HG03442 (cell line): ENCODE results near the gene RXRA.

ENCODE experiments used
- ATAC-seq: cut with Tn5 transposase; IDR thresholded peaks from one replicate; pipeline ENCODE4 v1.9.1; 2021; ENCODE audit warnings: mild to moderate bottlenecking, moderate library complexity; ENCODE audit not compliant: unreplicated experiment

RXRA gene

DNA sequence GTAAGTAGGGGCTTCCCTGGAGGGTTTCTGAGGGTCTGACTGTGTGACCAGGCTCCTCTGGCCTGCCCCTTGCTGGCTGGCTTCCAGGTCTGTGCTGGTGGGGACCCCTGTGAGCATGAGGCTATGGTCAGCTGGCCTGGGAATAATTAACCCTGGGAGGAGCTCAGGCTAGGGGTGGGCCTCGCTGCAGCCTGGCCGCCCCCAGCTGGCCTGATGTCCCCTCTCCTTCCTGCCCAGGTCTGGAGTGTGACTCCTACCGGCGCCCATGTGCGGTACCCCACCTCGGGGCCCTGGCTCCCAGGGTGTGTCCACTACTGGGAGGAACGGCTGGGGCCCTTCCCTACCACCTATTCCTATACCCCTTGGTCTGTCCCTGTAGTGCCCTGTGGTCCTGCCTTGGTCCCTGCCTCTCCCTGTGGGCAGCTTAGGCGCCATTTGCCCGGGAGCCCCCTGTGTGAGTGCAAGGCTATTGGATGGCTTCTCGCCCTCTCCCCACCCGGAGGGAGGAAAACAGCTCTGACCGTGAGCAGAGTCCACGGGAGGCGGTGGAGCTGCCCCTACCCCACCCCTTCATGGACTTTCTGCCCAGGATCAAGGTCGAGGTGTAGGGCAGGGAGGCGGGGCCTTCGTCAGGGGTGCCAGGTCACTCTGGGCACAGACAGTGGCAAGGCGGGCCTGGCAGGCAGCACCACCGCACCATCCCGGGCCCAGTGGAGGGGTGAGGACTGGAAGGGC lies 9.4 kb downstream of the RXRA start:
- ATAC-seq = no peak

- no peak for ATAC-seq
These were observed 10.0 kb downstream of the RXRA start for GRCh38 chr9:134336228-134336627.

DNA sequence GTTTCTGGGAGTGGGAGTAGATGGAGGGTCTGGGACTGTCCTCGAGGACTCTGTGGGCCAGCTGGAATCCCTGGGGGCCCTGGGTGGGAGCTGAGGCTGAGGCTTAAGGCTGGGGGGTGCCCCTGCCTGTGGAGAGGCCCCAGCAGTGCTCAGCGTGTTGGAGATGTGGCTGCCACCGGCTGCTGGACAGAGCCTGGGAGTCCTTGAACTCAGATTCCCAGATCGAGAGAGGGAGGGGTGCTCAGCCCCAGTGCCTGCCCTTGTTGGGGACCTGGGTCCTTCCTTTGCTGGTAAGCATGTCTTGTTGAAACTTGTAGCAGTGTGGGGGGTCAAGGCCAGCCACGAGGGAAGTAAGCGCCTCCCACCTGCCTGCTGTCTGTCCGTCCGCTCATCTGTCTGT lies 10.7 kb downstream of the RXRA start:
- ATAC-seq = no peak

GRCh38 chr9:134337469-134337868 lies 11.2 kb downstream of the RXRA start:
- no peak for ATAC-seq

DNA sequence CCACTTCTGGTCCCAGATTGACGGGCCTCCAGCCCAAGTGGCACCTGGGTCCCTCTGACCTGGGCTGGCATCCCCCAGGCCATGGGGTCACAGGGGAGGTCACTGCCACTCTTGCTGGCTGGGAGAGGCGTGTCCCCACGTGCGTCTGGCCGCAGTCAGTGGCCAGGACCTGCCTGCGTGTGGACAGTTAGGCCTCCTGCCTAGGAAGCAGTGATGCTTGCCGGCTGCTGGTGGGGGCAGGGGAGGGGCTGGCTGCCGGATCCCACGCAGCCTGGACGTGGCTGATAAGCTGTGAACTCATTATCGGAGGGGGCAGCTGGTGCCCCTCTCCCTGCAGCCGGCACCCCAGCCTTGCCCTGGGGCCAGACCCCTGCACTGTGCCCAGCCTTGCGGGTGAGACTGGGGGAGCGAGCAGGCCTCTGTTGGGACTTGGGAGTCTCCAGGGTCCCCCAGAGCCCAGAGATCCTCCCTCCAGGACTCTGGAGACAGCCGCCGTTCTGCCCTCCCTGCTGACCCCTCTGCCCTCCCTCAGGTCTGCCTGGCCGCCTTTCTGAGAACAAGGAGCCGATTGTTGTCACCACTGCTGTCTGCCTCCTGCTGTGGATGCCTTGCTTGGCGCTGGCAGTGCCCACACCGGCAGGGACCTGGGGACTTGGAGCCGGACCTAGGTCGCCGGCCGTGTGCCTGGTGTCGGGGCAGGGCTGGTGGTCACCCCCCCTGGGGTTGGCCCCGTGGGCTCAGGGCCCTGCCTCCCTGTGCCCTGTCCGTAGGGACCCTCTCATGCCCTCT lies 12.3 kb downstream of the RXRA start:
- ATAC-seq = no peak

DNA sequence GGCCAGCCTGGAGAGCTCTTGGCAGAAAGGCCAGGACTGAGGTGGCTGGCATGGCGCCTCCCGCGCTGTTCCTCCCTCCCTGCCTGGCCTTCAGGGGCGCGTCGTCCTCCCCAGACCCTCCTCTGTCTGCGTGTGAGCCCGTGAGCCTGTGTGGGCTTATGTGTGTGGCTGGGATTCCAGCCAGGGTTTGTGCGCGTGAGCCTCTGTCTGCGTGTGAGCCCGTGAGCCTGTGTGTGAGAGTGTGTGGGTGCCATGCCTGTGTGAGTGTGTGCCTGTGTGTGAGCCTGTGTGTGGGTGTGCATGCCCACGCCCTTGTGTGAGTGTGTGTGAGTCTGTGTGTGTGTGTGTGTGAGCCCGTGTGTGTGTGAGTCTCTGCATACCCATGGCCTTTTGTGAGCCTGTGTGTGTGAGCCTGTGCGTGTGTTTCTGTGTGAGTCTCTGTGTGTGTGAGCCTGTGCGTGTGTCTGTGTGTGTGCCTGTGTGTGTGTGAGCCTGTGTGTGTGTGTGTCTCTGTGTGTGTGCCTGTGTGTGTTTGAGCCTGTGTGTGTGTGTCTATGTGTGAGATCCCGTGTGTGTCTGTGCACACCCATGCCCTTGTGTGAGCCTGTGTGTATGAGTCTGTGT lies 13.0 kb downstream of the RXRA start:
- no peak for ATAC-seq

- no peak for ATAC-seq
These were observed 14.4 kb downstream of the RXRA start for GRCh38 chr9:134340475-134341160.

DNA sequence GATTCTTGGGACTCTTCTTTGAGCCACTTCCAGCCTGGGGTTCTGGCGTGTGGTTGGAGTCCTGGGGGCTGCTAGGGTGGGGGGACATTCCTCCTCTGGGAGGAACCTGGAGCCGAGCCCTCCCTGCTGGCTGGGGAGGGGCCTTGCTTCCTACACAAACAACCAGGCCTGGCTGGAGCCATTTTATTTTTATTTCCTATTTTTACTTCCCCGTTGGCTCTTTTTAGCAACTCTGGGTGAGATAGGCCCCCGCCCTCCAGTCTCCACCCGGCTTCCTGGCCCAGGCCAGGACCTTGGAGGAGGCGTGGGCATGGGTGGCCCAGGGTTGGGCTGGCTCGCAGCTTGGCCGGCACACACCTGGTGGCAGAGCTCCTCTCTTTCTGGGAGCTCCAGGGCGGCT lies 15.1 kb downstream of the RXRA start:
- no peak for ATAC-seq

- no peak for ATAC-seq
These were observed 15.9 kb downstream of the RXRA start for GRCh38 chr9:134341929-134342745.

DNA sequence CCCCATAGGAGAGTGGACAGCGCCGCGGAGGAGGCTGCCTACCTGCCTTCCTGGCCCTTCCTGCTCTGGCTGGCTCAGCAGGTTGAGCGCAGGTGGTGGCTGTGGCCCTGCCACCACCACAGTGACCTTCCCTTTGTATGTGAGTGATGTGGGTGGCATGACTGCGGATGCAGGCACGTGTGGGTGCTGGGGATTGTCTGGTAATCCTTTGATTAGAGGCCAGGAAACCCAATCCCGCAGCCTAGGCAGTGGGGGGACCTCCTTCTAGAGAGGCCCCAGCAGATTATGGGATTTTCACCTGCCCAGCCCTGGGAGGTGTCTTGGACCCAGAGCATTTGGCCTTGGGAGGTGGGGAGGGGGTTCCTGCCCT lies 16.5 kb downstream of the RXRA start:
- ATAC-seq = no peak

- no peak for ATAC-seq
These were observed 17.4 kb downstream of the RXRA start for GRCh38 chr9:134343637-134344036.

GRCh38 chr9:134344068-134344799 lies 18.0 kb downstream of the RXRA start:
- no peak for ATAC-seq

DNA sequence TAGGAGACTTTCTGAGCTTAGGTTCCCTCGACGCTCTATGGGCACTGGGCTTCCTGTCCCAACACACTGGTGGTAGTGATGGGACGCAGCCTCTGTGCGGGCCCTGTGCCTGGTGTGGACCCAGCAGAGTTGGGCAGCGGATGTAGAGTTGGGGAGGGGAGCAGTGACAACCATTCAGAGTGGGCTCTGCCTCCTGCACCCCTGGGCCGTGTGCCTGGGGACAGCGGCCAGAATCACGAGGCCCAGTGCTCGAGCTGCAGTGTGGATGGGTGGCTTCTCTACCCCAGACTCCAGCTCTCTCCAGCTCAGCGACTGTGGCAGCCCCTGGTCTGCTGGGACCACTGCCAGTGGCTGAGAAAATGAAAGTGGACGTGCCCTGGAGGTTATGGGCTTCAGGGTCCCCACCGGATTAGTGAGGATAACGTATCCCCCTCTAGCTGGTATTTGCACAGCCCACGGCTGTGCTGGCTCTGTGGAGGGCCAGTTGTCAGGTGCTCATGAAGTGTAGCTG lies 18.6 kb downstream of the RXRA start:
- no peak for ATAC-seq

DNA sequence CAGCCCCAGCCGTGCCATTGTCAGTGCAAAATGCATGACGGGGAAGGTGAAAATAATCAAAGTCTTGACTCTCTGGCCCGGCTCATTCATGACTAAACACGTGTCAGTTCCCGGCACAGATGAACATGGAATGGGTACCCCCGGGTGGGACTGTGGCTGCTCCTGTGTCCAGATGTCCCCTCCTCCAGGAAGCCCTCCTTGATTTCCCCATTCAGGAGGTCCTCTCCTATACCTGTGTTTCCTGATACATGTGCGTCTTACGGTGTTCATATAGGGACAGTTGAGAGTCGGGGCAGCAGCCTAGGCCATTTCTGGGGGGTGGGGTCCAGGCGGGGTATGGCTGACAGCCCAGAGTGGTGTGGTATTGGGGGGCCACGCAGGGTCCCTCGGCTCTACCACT lies 19.5 kb downstream of the RXRA start:
- no peak for ATAC-seq

DNA sequence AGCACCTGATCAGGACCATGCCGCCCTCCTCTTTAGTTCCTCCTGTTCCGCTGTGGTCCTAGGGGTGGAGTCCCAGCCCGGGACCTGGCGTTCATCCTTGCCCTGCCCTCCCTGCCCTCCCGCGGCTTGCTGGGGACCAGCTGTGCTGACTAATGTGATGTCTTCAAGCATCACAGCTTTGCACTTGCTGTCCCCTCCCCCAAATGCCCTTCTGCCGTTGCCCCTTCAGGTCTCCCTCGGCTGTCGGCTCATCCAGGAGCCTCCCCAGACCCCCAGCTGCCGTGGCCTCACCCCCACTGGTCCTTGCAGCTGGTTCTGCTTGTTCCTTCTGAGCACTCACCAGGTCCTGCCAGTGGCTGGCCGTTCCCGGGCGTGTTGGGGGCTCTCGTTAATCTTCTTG lies 19.9 kb downstream of the RXRA start:
- ATAC-seq = no peak

GRCh38 chr9:134346840-134347583 lies 20.8 kb downstream of the RXRA start:
- ATAC-seq = no peak

DNA sequence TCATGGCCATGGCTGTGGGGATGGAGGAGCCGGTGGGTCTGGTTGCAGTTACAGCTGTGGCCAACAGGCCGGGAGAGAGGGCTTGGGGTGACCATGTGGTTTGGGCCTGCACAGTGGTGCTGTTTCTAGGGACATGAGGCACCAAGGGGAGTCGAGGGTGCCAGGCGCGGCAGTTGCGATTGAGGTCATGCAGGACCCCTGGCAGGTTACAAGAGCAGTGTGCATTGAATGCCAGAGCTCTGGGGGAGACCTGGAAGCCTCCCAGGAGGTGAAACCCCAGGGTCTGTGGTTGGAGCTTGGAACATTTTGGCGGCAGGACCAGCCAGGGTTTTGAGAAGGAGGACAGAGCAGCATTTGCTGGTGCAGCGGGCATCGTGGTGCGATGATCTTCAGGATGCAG lies 21.7 kb downstream of the RXRA start:
- no peak for ATAC-seq

DNA sequence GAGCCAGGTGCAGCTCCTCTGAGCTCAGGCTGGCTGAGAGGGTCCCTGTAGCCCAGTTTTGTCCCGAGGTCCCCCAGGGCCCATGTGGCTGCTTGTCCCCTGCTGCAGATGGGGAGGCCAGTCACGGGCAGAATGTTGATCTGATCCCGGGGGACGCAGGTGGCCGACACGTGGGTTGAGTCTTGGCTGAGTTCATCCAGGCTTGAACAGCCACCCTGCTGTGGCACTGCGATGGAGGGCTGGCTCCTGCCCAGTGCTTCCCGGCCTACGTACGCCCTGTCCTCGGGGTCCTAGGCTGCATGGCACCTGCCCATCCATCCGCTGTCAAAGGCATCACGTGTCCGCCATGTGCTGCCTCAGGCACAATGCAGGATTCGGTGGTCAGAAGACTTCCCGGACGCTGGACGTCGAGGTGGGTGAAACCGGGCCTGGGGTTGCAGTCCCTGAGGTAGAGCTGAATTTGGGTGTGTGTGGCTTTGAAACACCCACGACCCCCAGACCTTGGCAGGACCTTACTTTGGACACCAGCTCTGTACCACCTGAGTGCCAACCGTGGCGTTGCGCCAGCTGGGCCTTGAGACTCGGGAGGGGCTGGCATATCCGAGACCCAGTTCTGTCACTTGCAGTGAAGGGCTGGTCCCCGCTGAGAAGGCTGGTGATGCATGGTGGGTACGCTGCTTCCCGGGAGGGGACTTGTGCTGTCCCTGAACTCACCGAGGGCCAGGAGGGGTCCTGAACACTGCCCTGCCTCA lies 22.3 kb downstream of the RXRA start:
- ATAC-seq = no peak
